ENCODE measurements around the gene SAXO1. TPM values are rescaled to one million over a fixed set of nuclear protein-coding genes. Genes with fewer than 3 reads are reported as not detected.

SAXO1 gene
- total RNA-seq, 1 experiment from 2014 or later: not detected

DNA sequence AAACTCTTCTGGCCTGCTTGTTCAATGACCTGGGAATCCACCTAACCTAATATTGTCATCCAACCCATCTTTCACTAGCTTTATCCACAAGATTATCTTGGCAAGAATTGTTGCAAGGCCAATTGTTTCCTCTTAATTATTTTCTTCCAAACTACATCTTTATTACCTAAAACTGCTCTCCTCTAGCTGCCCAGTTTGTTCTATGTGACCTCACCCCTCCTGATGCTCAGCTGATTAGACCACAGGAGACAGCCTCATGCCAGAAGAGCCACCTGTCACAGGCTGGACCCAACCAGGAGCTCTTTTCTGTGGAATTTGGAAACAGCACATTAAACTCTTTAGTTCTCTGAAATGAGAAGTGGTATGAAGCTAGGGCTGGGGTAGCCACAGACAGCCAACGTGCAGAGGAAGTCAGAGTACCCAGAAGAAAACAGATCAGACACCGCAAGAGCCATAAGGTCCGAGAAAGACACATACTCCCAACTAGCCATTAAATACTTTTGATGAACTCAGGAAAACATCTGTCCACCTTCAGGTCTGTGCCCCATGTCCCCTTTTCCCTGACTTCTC lies 12.0 kb downstream of the SAXO1 start:
- intact Hi-C loops (cut with micrococcal nuclease): loop anchor here (10.0 kb wide), 3 partner anchors 196 to 876 kb away; no protein-coding TSS in a partner anchor

DNA sequence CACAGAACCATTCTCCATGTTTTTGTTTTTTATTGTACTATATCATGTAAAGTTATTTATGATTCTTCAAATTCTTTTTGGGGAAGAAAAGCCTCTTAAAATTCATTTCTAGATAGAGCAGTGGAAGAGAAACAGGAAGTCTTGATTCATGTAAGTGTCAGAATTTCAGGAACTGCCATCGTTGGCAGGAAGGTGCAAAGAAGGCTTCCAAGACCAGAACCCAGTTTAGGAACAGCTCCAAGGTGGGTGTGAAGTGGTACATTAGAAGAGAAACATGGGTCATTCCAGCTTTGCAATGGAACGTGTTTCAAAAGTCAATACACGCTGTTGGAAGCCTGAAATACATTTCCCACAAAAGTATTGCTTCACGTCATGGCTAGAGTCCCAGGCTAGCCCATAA lies 14.8 kb downstream of the SAXO1 start:
- ChIA-PET POLR2A (ENCODE audit: unreplicated experiment) (no interaction called here), CTCF (interaction anchor here (0.6 kb wide), 1 partner anchor 249 kb away, joined by 4 read pairs; no protein-coding TSS in a partner anchor)
- Histone ChIP-seq H3K4me3 (ENCODE audit: low read length) (no peak overlapping the region), H3K4me1 (ENCODE audit: insufficient read depth, low read length) (no peaks in the 10 kb centered on the region), H3K27ac (ENCODE audit: low read length) (no peak overlapping the region), H4K20me1 (ENCODE audit: low read length) (no peaks in the 10 kb centered on the region), H3F3A (ENCODE audit: low read length, unreplicated experiment) (no peaks in the 10 kb centered on the region), H3K79me2 (ENCODE audit: low read length) (no peaks in the 10 kb centered on the region), H3K36me3 (ENCODE audit: low read depth, low read length) (no peaks in the 10 kb centered on the region), H3K9ac (ENCODE audit: low read length) (no peak overlapping the region), H3K4me2 (ENCODE audit: low read length) (no peak overlapping the region), H3K9me2 (replicated peaks; ENCODE audit: low read length) (no peaks in the 10 kb centered on the region), H3K9me3 (ENCODE audit: low read length) (no peaks in the 10 kb centered on the region), H2AFZ (ENCODE audit: low read length) (no peak overlapping the region), H3K27me3 (ENCODE audit: low read length) (no peaks in the 10 kb centered on the region)
- no TSS peak for BruUV-seq (replicated peaks)
- ATAC-seq: no peak
- no peak for TF ChIP-seq EZH2 (IDR thresholded peaks at IDR 0.05; ENCODE audit: low read length, unreplicated experiment)
- TF ChIP-seq EZH2phosphoT487 (IDR thresholded peaks at IDR 0.05; ENCODE audit: borderline replicate concordance, low read length): no peak
- TF ChIP-seq, protein P1, sequence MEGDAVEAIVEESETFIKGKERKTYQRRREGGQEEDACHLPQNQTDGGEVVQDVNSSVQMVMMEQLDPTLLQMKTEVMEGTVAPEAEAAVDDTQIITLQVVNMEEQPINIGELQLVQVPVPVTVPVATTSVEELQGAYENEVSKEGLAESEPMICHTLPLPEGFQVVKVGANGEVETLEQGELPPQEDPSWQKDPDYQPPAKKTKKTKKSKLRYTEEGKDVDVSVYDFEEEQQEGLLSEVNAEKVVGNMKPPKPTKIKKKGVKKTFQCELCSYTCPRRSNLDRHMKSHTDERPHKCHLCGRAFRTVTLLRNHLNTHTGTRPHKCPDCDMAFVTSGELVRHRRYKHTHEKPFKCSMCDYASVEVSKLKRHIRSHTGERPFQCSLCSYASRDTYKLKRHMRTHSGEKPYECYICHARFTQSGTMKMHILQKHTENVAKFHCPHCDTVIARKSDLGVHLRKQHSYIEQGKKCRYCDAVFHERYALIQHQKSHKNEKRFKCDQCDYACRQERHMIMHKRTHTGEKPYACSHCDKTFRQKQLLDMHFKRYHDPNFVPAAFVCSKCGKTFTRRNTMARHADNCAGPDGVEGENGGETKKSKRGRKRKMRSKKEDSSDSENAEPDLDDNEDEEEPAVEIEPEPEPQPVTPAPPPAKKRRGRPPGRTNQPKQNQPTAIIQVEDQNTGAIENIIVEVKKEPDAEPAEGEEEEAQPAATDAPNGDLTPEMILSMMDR (conservative IDR thresholded peaks at IDR 0.05; ENCODE audit: low read depth, low read length): no peak
- no peak for DNase-seq
- intact Hi-C loops (cut with micrococcal nuclease): no loop called here

More for the DNA sequence above, 12.0 kb downstream of the SAXO1 start:
- no peaks in the 10 kb centered on the region for H3K9me2 ChIP-seq (replicated peaks; ENCODE audit: low read length)
- no peak for TF ChIP-seq EZH2phosphoT487 (IDR thresholded peaks at IDR 0.05; ENCODE audit: borderline replicate concordance, low read length)
- TF ChIP-seq EZH2 (IDR thresholded peaks at IDR 0.05; ENCODE audit: low read length, unreplicated experiment): no peak
- TF ChIP-seq, protein P1 (conservative IDR thresholded peaks at IDR 0.05; ENCODE audit: low read depth, low read length): no peak
- H3K79me2 ChIP-seq (ENCODE audit: low read length): no peaks in the 10 kb centered on the region
- DNase-seq (no peak), ATAC-seq (no peak)
- H3K9ac ChIP-seq (ENCODE audit: low read length): no peak overlapping the region
- no peaks in the 10 kb centered on the region for H3K27me3 ChIP-seq (ENCODE audit: low read length)
- H3F3A ChIP-seq (ENCODE audit: low read length, unreplicated experiment): no peaks in the 10 kb centered on the region
- H3K27ac ChIP-seq (ENCODE audit: low read length): no peak overlapping the region
- ChIA-PET POLR2A (ENCODE audit: unreplicated experiment) (no interaction called here), CTCF (no interaction called here)
- BruUV-seq (replicated peaks): no TSS peak
- H2AFZ ChIP-seq (ENCODE audit: low read length): no peak overlapping the region
- H3K4me2 ChIP-seq (ENCODE audit: low read length): no peak overlapping the region
- no peaks in the 10 kb centered on the region for H4K20me1 ChIP-seq (ENCODE audit: low read length)
- H3K4me3 ChIP-seq (ENCODE audit: low read length): no peak overlapping the region
- no peaks in the 10 kb centered on the region for H3K36me3 ChIP-seq (ENCODE audit: low read depth, low read length)
- no peaks in the 10 kb centered on the region for H3K9me3 ChIP-seq (ENCODE audit: low read length)
- no peaks in the 10 kb centered on the region for H3K4me1 ChIP-seq (ENCODE audit: insufficient read depth, low read length)

DNA sequence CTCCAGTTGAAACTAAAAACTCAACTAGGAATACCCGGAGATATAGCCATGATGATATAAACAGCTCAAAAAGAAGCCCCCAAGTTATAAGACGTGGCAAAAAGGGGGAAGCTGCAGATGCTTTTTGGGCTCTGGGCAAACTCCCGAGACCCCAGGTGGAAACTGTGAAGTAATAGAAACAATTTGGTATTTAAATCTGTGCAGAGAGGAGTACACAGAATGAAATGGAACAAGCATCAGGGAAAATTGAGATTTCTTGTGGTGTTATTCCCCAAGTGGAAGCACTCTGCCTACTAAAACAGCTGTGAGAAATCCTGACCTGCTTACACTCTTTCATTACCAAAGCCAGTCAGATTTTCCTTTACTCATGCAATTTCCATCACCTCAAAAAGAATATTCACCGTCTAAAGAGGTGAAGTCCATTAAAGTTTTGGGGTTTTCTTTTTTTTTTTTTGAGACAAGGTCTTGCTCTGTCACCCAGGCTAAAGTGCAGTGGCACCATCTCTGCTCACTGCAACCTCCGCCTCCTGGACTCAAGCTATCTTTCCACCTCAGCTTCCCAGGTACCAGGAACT lies 23.5 kb downstream of the SAXO1 start:
- DNase-seq (no peak), ATAC-seq (no peak)
- Histone ChIP-seq H3K27me3 (ENCODE audit: low read length) (no peaks in the 10 kb centered on the region), H3K4me3 (ENCODE audit: low read length) (no peak overlapping the region), H3K9me2 (replicated peaks; ENCODE audit: low read length) (no peaks in the 10 kb centered on the region), H3K9ac (ENCODE audit: low read length) (no peak overlapping the region), H3K4me2 (ENCODE audit: low read length) (no peak overlapping the region), H2AFZ (ENCODE audit: low read length) (no peak overlapping the region), H3K36me3 (ENCODE audit: low read depth, low read length) (no peaks in the 10 kb centered on the region), H3F3A (ENCODE audit: low read length, unreplicated experiment) (no peaks in the 10 kb centered on the region), H3K27ac (ENCODE audit: low read length) (no peak overlapping the region), H3K4me1 (ENCODE audit: insufficient read depth, low read length) (no peaks in the 10 kb centered on the region), H3K79me2 (ENCODE audit: low read length) (no peaks in the 10 kb centered on the region), H3K9me3 (ENCODE audit: low read length) (no peaks in the 10 kb centered on the region), H4K20me1 (ENCODE audit: low read length) (no peaks in the 10 kb centered on the region)
- intact Hi-C loops (cut with micrococcal nuclease): no loop called here
- BruUV-seq (replicated peaks): no TSS peak
- TF ChIP-seq EZH2 (IDR thresholded peaks at IDR 0.05; ENCODE audit: low read length, unreplicated experiment): no peak
- TF ChIP-seq, protein P1 (conservative IDR thresholded peaks at IDR 0.05; ENCODE audit: low read depth, low read length): no peak
- no peak for TF ChIP-seq EZH2phosphoT487 (IDR thresholded peaks at IDR 0.05; ENCODE audit: borderline replicate concordance, low read length)
- ChIA-PET POLR2A (ENCODE audit: unreplicated experiment) (interaction anchor here (0.9 kb wide), 1 partner anchor 359 kb away, joined by 12 read pairs; no protein-coding TSS in a partner anchor), CTCF (no interaction called here)
